Smooth muscle cell (in vitro differentiated cells): ENCODE measurements around the gene IBTK. TPM values are rescaled to one million over a fixed set of nuclear protein-coding genes. Genes with fewer than 3 reads are reported as not detected.

Experiments used
- DNase-seq: peaks from one replicate; lab custom pipeline; 2025; ENCODE audit not compliant: unreplicated experiment; lab: John Stamatoyannopoulos, UW
- H2AFZ ChIP-seq: fragments of 200-600 bp; sonication (generic); 2 replicates; pipeline ENCODE4 v1.6.0; 2016; ENCODE audit warnings: antibody characterized with exemption, low read depth, mild to moderate bottlenecking
- H3F3A ChIP-seq: fragments of 200-600 bp; sonication (generic); 2 replicates; pipeline ENCODE4 v1.6.0; 2017; ENCODE audit warnings: antibody characterized with exemption, low read depth
- H3K27ac ChIP-seq: fragments of 200-600 bp; sonication (generic); 2 replicates; pipeline ENCODE4 v1.5.1; 2016; ENCODE audit warnings: low read depth, mild to moderate bottlenecking
- H3K27me3 ChIP-seq: fragments of 200-600 bp; sonication (generic); 2 replicates; pipeline ENCODE4 v1.6.1; 2016; ENCODE audit warnings: low read depth, mild to moderate bottlenecking
- H3K36me3 ChIP-seq: fragments of 200-600 bp; sonication (generic); 2 replicates; pipeline ENCODE4 v1.5.1; 2016; ENCODE audit warnings: low read depth
- H3K4me1 ChIP-seq: fragments of 200-600 bp; sonication (generic); 2 replicates; pipeline ENCODE4 v1.5.1; 2016; ENCODE audit warnings: low read depth
- H3K4me2 ChIP-seq: fragments of 200-600 bp; sonication (generic); 2 replicates; pipeline ENCODE4 v1.6.0; 2016; ENCODE audit warnings: mild to moderate bottlenecking
- H3K4me3 ChIP-seq: fragments of 200-600 bp; sonication (generic); 2 replicates; pipeline ENCODE4 v1.5.1; 2016; ENCODE audit warnings: mild to moderate bottlenecking
- H3K79me2 ChIP-seq: fragments of 200-600 bp; sonication (generic); 2 replicates; pipeline ENCODE4 v1.6.0; 2016; ENCODE audit warnings: low read depth, mild to moderate bottlenecking
- H3K9ac ChIP-seq: fragments of 200-600 bp; sonication (generic); 2 replicates; pipeline ENCODE4 v1.6.0; 2016; ENCODE audit warnings: low read depth
- H3K9me3 ChIP-seq: fragments of 200-600 bp; sonication (generic); replicated peaks from 2 replicates; pipeline ENCODE4 v1.5.1; 2016; ENCODE audit warnings: low read depth
- H4K20me1 ChIP-seq: fragments of 200-600 bp; sonication (generic); 2 replicates; pipeline ENCODE4 v1.6.0; 2016; ENCODE audit warnings: low read depth
- CTCF ChIP-seq: fragments of 200-600 bp; sonication (generic); IDR thresholded peaks from 2 replicates; pipeline ENCODE4 v1.5.1; 2017; ENCODE audit warnings: borderline replicate concordance, mild to moderate bottlenecking, antibody characterized with exemption; ENCODE audit not compliant: insufficient read depth, poor library complexity, severe bottlenecking
- WGBS: methylation state at CpG from one replicate; pipeline ENCODE4 v1.1.7; 2016; ENCODE audit warnings: low lambda C conversion rate; 5-methylcytosine and 5-hydroxymethylcytosine counted together
- polyA plus RNA-seq: library from polyadenylated mRNA; unstranded; fragments of >200 nt; fragmentation: Nextera tagmentation; extraction: Ambion mirVana; gene quantifications from 2 replicates; pipeline ENCODE4 v1.2.1, GENCODE V29; 2016
- total RNA-seq: library from RNA; depleted of rRNA; stranded (reverse); fragments of >200 nt; gene quantifications from 2 replicates; pipeline ENCODE4 v1.2.3, GENCODE V29; 2014

IBTK gene
- total and polyA plus RNA-seq, 2 experiments from 2014 or later: 21.6 to 50.7 TPM

DNA sequence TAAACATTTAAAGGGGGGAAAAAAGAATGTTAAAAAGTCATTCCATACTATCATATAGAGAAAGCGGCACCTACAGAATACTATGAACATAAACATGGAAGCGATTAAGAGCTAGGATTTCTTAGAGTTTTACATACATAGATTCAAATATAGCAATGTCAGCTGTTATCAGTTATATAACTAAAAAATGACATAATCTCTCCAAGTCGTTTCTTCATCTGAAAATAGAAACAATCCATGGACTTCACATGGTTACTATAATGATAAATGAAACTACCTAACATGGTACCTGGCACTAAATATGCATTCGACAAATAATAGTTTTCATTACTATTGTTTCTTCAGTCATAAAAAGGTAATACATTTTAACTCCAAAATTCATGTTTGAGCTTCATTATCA, 3.7 kb downstream of the IBTK start:
- WGBS: 94% methylated on average over 4 of the region's 4 CpGs
- Histone ChIP-seq H3K27ac (no peak overlapping the region), H3K9me3 (no peaks in the 10 kb centered on the region), H3K4me3 (peak overlapping the region; percentile 27), H3F3A (no peaks in the 10 kb centered on the region), H3K4me1 (peaks cover 24% of the 10 kb centered on the region), H3K27me3 (no peaks in the 10 kb centered on the region), H3K4me2 (peak overlapping the region; percentile 85), H3K36me3 (peaks cover 6% of the 10 kb centered on the region), H4K20me1 (peaks cover 53% of the 10 kb centered on the region), H3K9ac (no peak overlapping the region), H3K79me2 (peaks cover 82% of the 10 kb centered on the region), H2AFZ (no peak overlapping the region)
- TF ChIP-seq CTCF: no peak
- no peak for DNase-seq

DNA sequence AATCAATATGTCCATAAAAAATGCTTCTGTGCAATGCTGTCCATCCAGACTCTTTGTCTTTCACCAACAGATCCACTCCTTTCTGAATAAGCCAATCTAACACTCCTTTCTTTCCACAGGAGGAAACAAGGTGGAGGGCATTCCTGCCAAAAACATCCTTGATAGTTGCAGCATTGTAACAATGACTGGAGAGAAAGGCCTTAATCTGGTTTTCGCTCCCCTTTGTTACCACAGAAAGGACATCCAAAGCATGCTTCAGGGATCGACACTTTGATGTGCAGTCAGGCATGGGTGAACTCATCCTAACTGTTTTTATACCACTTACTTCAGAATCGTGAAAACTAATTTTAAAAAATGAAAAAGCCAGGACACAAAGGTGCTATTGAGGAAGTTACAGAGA, 7.4 kb downstream of the IBTK start:
- Histone ChIP-seq H3K9me3 (no peaks in the 10 kb centered on the region), H3K4me1 (peaks cover 16% of the 10 kb centered on the region), H3K27me3 (no peaks in the 10 kb centered on the region), H3K27ac (no peak overlapping the region), H3K4me2 (no peak overlapping the region), H2AFZ (no peak overlapping the region), H3K79me2 (peaks cover 97% of the 10 kb centered on the region), H3K4me3 (no peak overlapping the region), H4K20me1 (peaks cover 84% of the 10 kb centered on the region), H3F3A (no peaks in the 10 kb centered on the region), H3K9ac (no peak overlapping the region), H3K36me3 (peaks cover 7% of the 10 kb centered on the region)
- TF ChIP-seq CTCF: no peak
- DNase-seq: no peak
- WGBS: 97% methylated on average over 3 of the region's 3 CpGs

DNA sequence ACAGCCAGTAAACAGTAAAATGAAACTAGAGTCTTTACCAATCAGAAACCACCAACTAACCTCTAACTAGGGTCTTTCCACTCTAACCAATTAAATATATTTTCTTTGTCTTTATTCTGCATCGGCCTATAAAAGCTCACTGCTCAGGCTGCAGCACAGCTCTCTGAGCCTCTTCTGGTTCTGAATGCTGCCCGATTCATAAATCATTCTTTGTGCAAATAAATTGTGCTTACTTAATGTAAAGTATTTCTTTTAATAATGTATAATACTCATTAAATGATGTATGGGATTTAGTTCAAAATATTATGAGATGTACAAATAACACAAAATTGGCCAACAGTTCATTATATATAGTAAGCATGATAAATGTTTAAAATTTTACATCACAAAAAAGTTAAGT, 7.9 kb downstream of the IBTK start:
- no peaks in the 10 kb centered on the region for H3K9me3 ChIP-seq
- H3K4me2 ChIP-seq: no peak overlapping the region
- H2AFZ ChIP-seq: no peak overlapping the region
- no peak for DNase-seq
- no peak for TF ChIP-seq CTCF
- no peaks in the 10 kb centered on the region for H3K27me3 ChIP-seq
- H4K20me1 ChIP-seq: peaks cover 84% of the 10 kb centered on the region
- no peak overlapping the region for H3K4me3 ChIP-seq
- no peak overlapping the region for H3K27ac ChIP-seq
- H3F3A ChIP-seq: no peaks in the 10 kb centered on the region
- H3K4me1 ChIP-seq: peaks cover 11% of the 10 kb centered on the region
- H3K36me3 ChIP-seq: peaks cover 11% of the 10 kb centered on the region
- 91% methylated on average over 2 of the region's 2 CpGs for WGBS
- peaks cover 97% of the 10 kb centered on the region for H3K79me2 ChIP-seq
- H3K9ac ChIP-seq: no peak overlapping the region

- Histone ChIP-seq H3K27me3 (no peaks in the 10 kb centered on the region), H3K36me3 (peaks cover 18% of the 10 kb centered on the region), H3K27ac (no peak overlapping the region), H3K4me2 (no peak overlapping the region), H3F3A (no peaks in the 10 kb centered on the region), H3K4me1 (peaks cover 4% of the 10 kb centered on the region), H3K79me2 (peaks cover 87% of the 10 kb centered on the region), H3K9ac (no peak overlapping the region), H4K20me1 (peaks cover 96% of the 10 kb centered on the region), H2AFZ (no peak overlapping the region), H3K9me3 (no peaks in the 10 kb centered on the region), H3K4me3 (no peak overlapping the region)
- 87% methylated on average over 1 of the region's 1 CpG for WGBS
- no peak for TF ChIP-seq CTCF
- DNase-seq: no peak
Observed at GRCh38 chr6:82237013-82237412, 10.5 kb downstream of the IBTK start.
